Activated CD4-positive, alpha-beta T cell treated with anti-CD3 and anti-CD28 coated beads, Interleukin-2, amount 50 U/mL, for 16 hours (primary cell): ENCODE measurements around the gene GFPT2.

Source experiments
- DNase-seq: peaks from one replicate; pipeline ENCODE4 v3.0.0-alpha.2; 2020

GFPT2 gene

GRCh38 chr5:180353048-180353979, at the start of gene GFPT2:
Gene GFPT2 (minus strand): TSS chr5:180353336. CDS start chr5:180353217, 119 bp downstream.
- peak; percentile 45 for DNase-seq

- no peak for DNase-seq
These were observed 49.6 kb upstream of the GFPT2 start for GRCh38 chr5:180402716-180403115.

GRCh38 chr5:180401229-180401907, 48.2 kb upstream of the GFPT2 start:
- no peak for DNase-seq

- DNase-seq, result no peak
These were observed 47.3 kb upstream of the GFPT2 start for GRCh38 chr5:180400416-180400815.

GRCh38 chr5:180399401-180400215, 46.5 kb upstream of the GFPT2 start:
- DNase-seq, result no peak

GRCh38 chr5:180396926-180397325, 43.8 kb upstream of the GFPT2 start:
- DNase-seq, result no peak

- no peak for DNase-seq
These were observed 42.6 kb upstream of the GFPT2 start for GRCh38 chr5:180395540-180396274.

GRCh38 chr5:180394031-180394636, 41.0 kb upstream of the GFPT2 start:
- DNase-seq, result no peak

- no peak for DNase-seq
These were observed 38.1 kb upstream of the GFPT2 start for GRCh38 chr5:180391276-180391675.

GRCh38 chr5:180390441-180391190, 37.5 kb upstream of the GFPT2 start:
- no peak for DNase-seq

- DNase-seq, result no peak
These were observed 36.3 kb upstream of the GFPT2 start for GRCh38 chr5:180389252-180390101.

- no peak for DNase-seq
These were observed 34.7 kb upstream of the GFPT2 start for GRCh38 chr5:180387798-180388197.

- DNase-seq, result no peak
These were observed 29.8 kb upstream of the GFPT2 start for GRCh38 chr5:180382926-180383325.

GRCh38 chr5:180381851-180382480, 28.8 kb upstream of the GFPT2 start:
- no peak for DNase-seq

- DNase-seq, result no peak
These were observed 28.3 kb upstream of the GFPT2 start for GRCh38 chr5:180381428-180381827.

- no peak for DNase-seq
These were observed 27.7 kb upstream of the GFPT2 start for GRCh38 chr5:180380856-180381255.

GRCh38 chr5:180380441-180380840, 27.3 kb upstream of the GFPT2 start:
- no peak for DNase-seq

GRCh38 chr5:180379355-180380070, 26.4 kb upstream of the GFPT2 start:
- no peak for DNase-seq
